DND-41 (cell line): ENCODE measurements around the gene GARNL3.

Experiments used
- CTCF ChIP-seq: IDR thresholded peaks from 2 replicates; pipeline ENCODE4 v1.5.1; 2012; ENCODE audit warnings: borderline replicate concordance, low read length, moderate library complexity, mild to moderate bottlenecking; ENCODE audit not compliant: poor library complexity, severe bottlenecking; ENCODE audit errors: extremely low read depth
- EZH2 ChIP-seq: IDR thresholded peaks from 3 replicates; pipeline ENCODE4 v1.6.1; 2012; ENCODE audit warnings: borderline replicate concordance, low read depth, mild to moderate bottlenecking, moderate library complexity, low read length, inconsistent platforms; ENCODE audit not compliant: severe bottlenecking

- TF ChIP-seq CTCF (no peak), EZH2 (no peak)
Measured at GRCh38 chr9:127293328-127293727, 28.8 kb downstream of the GARNL3 start.
